ENCODE measurements around the gene ST8SIA4. TPM values are rescaled to one million over a fixed set of nuclear protein-coding genes. Genes with fewer than 3 reads are reported as not detected.

ST8SIA4 gene
- total RNA-seq, 1 donor from 2014 or later = 0.42 TPM

GRCh38 chr5:100828898-100829356, 74.2 kb downstream of the ST8SIA4 start:
- TF ChIP-seq CTCF (IDR thresholded peaks at IDR 0.05) = no peak
- H3K36me3 Mint-ChIP-seq (ENCODE audit: low read depth) = no peaks in the 10 kb centered on the region
- H3K4me3 Mint-ChIP-seq (ENCODE audit: unreplicated experiment) = no peak overlapping the region
- H3K9me3 Mint-ChIP-seq (ENCODE audit: low read depth) = no peaks in the 10 kb centered on the region
- no peaks in the 10 kb centered on the region for H3K27me3 Mint-ChIP-seq (ENCODE audit: low read depth)
- no peak for DNase-seq (ENCODE audit: low spot score)
- no peak overlapping the region for H3K27ac Mint-ChIP-seq (ENCODE audit: unreplicated experiment)
- H3K4me1 Mint-ChIP-seq (ENCODE audit: low read depth) = peaks cover 14% of the 10 kb centered on the region

GRCh38 chr5:100828071-100828897, 74.8 kb downstream of the ST8SIA4 start:
- Mint-ChIP-seq H3K9me3 (ENCODE audit: low read depth) (no peaks in the 10 kb centered on the region), H3K36me3 (ENCODE audit: low read depth) (no peaks in the 10 kb centered on the region), H3K4me1 (ENCODE audit: low read depth) (peaks cover 14% of the 10 kb centered on the region), H3K27ac (ENCODE audit: unreplicated experiment) (no peak overlapping the region), H3K27me3 (ENCODE audit: low read depth) (no peaks in the 10 kb centered on the region), H3K4me3 (ENCODE audit: unreplicated experiment) (no peak overlapping the region)
- TF ChIP-seq CTCF (IDR thresholded peaks at IDR 0.05) = no peak
- no peak for DNase-seq (ENCODE audit: low spot score)

- DNase-seq (ENCODE audit: low spot score) = no peak
- no peak overlapping the region for H3K27ac Mint-ChIP-seq (ENCODE audit: unreplicated experiment)
- no peaks in the 10 kb centered on the region for H3K9me3 Mint-ChIP-seq (ENCODE audit: low read depth)
- no peaks in the 10 kb centered on the region for H3K36me3 Mint-ChIP-seq (ENCODE audit: low read depth)
- H3K27me3 Mint-ChIP-seq (ENCODE audit: low read depth) = no peaks in the 10 kb centered on the region
- no peak for TF ChIP-seq CTCF (IDR thresholded peaks at IDR 0.05)
- H3K4me3 Mint-ChIP-seq (ENCODE audit: unreplicated experiment) = no peak overlapping the region
- H3K4me1 Mint-ChIP-seq (ENCODE audit: low read depth) = peaks cover 14% of the 10 kb centered on the region
Observed at GRCh38 chr5:100827481-100827889, 75.6 kb downstream of the ST8SIA4 start.

- no peak overlapping the region for H3K4me3 Mint-ChIP-seq (ENCODE audit: unreplicated experiment)
- H3K9me3 Mint-ChIP-seq (ENCODE audit: low read depth) = no peaks in the 10 kb centered on the region
- DNase-seq (ENCODE audit: low spot score) = no peak
- peaks cover 14% of the 10 kb centered on the region for H3K4me1 Mint-ChIP-seq (ENCODE audit: low read depth)
- H3K27me3 Mint-ChIP-seq (ENCODE audit: low read depth) = peaks cover 2% of the 10 kb centered on the region
- no peak overlapping the region for H3K27ac Mint-ChIP-seq (ENCODE audit: unreplicated experiment)
- H3K36me3 Mint-ChIP-seq (ENCODE audit: low read depth) = no peaks in the 10 kb centered on the region
- TF ChIP-seq CTCF (IDR thresholded peaks at IDR 0.05) = no peak
Observed at GRCh38 chr5:100826133-100826532, 76.9 kb downstream of the ST8SIA4 start.

- Mint-ChIP-seq H3K4me3 (ENCODE audit: unreplicated experiment) (no peak overlapping the region), H3K4me1 (ENCODE audit: low read depth) (peaks cover 14% of the 10 kb centered on the region)
- no peak for DNase-seq (ENCODE audit: low spot score)
Observed at GRCh38 chr5:100824635-100825034, 78.4 kb downstream of the ST8SIA4 start.

More at GRCh38 chr5:100824635-100825034, 78.4 kb downstream of the ST8SIA4 start:
- H3K27ac Mint-ChIP-seq (ENCODE audit: unreplicated experiment) = no peak overlapping the region
- H3K36me3 Mint-ChIP-seq (ENCODE audit: low read depth) = no peaks in the 10 kb centered on the region
- no peaks in the 10 kb centered on the region for H3K9me3 Mint-ChIP-seq (ENCODE audit: low read depth)
- TF ChIP-seq CTCF (IDR thresholded peaks at IDR 0.05) = no peak
- H3K27me3 Mint-ChIP-seq (ENCODE audit: low read depth) = peaks cover 2% of the 10 kb centered on the region

Data from chondrocyte (in vitro differentiated cells).